Fibroblast of villous mesenchyme (primary cell): ENCODE results near the gene NODAL. TPM values are rescaled to one million over a fixed set of nuclear protein-coding genes. Genes with fewer than 3 reads are reported as not detected.

Source experiments
- DNase-seq: peaks from one replicate; pipeline ENCODE4 v3.0.0-alpha.2; 2010; ENCODE audit warnings: low read depth
- H3K4me3 ChIP-seq: 2 replicates; pipeline ENCODE4 v1.5.1; 2011; ENCODE audit warnings: low read depth, mild to moderate bottlenecking, low read length
- CTCF ChIP-seq: IDR thresholded peaks from 2 replicates; pipeline ENCODE4 v1.5.1; 2012; ENCODE audit warnings: low read depth, mild to moderate bottlenecking, low read length; ENCODE audit not compliant: insufficient read depth
- total RNA-seq: library from RNA; depleted of rRNA; stranded (reverse); fragments of >200 nt; gene quantifications from 2 replicates; pipeline ENCODE4 v1.2.3, GENCODE V29; 2012

NODAL gene
- total RNA-seq, 1 donor = not detected

GRCh38 chr10:70391654-70392053 is 49.8 kb downstream of the NODAL start:
- no peak overlapping the region for H3K4me3 ChIP-seq
- DNase-seq = no peak
- TF ChIP-seq CTCF = no peak

Other genes with a start within 250 kb of the NODAL start
- 139 and 219 TPM in 2 replicates for gene PPA1, start 208.3 kb downstream of the NODAL start, total RNA-seq
- not detected in 2 replicates for gene NPFFR1, start 157.7 kb downstream of the NODAL start, total RNA-seq
- gene LRRC20, start 59.1 kb downstream of the NODAL start, total RNA-seq = 3.9 and 7.4 TPM in 2 replicates
- 43.2 and 58.7 TPM in 2 replicates for gene EIF4EBP2, start 37.5 kb downstream of the NODAL start, total RNA-seq
- 0.32 TPM in 1 of 2 replicates, not detected in the other for gene PALD1, start 37.1 kb upstream of the NODAL start, total RNA-seq
- gene PRF1, start 161.1 kb upstream of the NODAL start, total RNA-seq = not detected in 2 replicates
- gene ADAMTS14, start 230.8 kb upstream of the NODAL start, total RNA-seq = 0.86 and 1.6 TPM in 2 replicates